Breast epithelium (tissue), 4 donors: ENCODE results near the gene MAF. TPM values are rescaled to one million over a fixed set of nuclear protein-coding genes. Genes with fewer than 3 reads are reported as not detected.

Experiments used
- DNase-seq, 2 donors: peaks; one replicate each; pipeline ENCODE4 v3.0.0-alpha.2; 2019; ENCODE audit warnings: low spot score in 2 of 2
- H3K27ac ChIP-seq, 2 donors: fragments of 200-600 bp; sonication (generic) in 1 of 2; one replicate each; pipeline ENCODE4 v1.5.1; 2016 to 2019; ENCODE audit warnings: mild to moderate bottlenecking in 1 of 2
- H3K27me3 ChIP-seq, 2 donors: fragments of 200-600 bp; sonication (generic) in 1 of 2; one replicate each; pipeline versions ENCODE4 v1.5.1 to v1.6.0; 2017 to 2019; ENCODE audit warnings: control low read depth in 1 of 2, mild to moderate bottlenecking in 1 of 2
- H3K36me3 ChIP-seq: fragments of 200-600 bp; one replicate; pipeline ENCODE4 v1.5.1; 2019
- H3K4me1 ChIP-seq, 2 donors: fragments of 200-600 bp; sonication (generic); one replicate each; pipeline ENCODE4 v1.5.1; 2016 to 2019; ENCODE audit warnings: control low read depth in 1 of 2
- H3K4me3 ChIP-seq, 3 donors: fragments of 200-600 bp; sonication (generic); 1 replicate in 2 of 3; 2 replicates in 1 of 3; pipeline ENCODE4 v1.5.1; 2016 to 2019; ENCODE audit warnings: mild to moderate bottlenecking in 3 of 3, moderate library complexity in 2 of 3
- H3K9me3 ChIP-seq, 2 donors: fragments of 200-600 bp; sonication (generic) in 1 of 2; one replicate each; pipeline ENCODE4 v1.5.1; 2016 to 2019; ENCODE audit warnings: control low read depth in 1 of 2
- POLR2A ChIP-seq: fragments of 450-650 bp; IDR thresholded peaks from one replicate; pipeline ENCODE4 v1.6.1; 2016; ENCODE audit warnings: antibody characterized with exemption, mild to moderate bottlenecking, moderate library complexity
- POLR2AphosphoS5 ChIP-seq, 3 donors: sonication (generic); formaldehyde crosslinking; IDR thresholded peaks; one replicate each; pipeline ENCODE4 v1.6.1; 2017; ENCODE audit warnings: antibody characterized with exemption in 3 of 3
- intact Hi-C: fragments of 100-400 bp; cut with DNase I; formaldehyde crosslinking; loops from one replicate; pipeline ENCODE4 v1.15.1; 2023; ENCODE audit warnings: low total_unique reads
- total RNA-seq, 3 donors: library from RNA; depleted of rRNA; stranded (reverse); fragments of >200 nt; gene quantifications; one replicate each; pipeline ENCODE4 v1.1.0, GENCODE V29; 2016
- TF ChIP-seq, protein P1 (sequence below), 3 donors: fragments of 450-650 bp; IDR thresholded peaks; one replicate each; pipeline ENCODE4 v1.5.1; 2016 to 2017; ENCODE audit warnings: antibody characterized with exemption in 3 of 3, mild to moderate bottlenecking in 3 of 3, moderate library complexity in 3 of 3

The MAF gene
- total RNA-seq, result 10 to 100 TPM; 21.8 to 66.6 (median 37.0) TPM

DNA sequence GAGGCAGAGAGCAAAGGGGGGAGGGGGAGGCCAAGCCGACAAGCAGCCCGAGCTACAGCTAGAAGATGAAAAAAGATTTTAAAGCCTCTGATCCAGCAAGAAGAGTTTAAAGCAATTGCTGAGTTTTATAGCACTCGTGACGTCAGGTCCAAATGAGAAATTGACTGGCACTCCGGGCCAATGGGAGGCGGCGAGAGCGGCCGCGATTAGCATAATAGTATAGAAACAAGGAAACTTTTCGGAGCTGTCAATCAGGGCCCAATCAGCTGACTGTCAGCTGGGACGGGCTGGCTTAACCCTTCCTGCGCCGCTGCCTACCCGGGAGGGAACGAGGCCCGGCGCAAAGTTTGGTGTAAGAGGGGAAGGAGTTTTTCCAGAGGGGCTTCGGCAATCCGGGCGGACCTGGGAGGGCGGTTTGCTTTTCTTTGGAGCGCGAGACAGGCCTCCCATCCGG, at the start of gene MAF:
Gene MAF, minus strand, starts transcription at position 100 of the 454 bp plus-strand sequence. CDS start 835 bp downstream, outside the sequence.
- Histone ChIP-seq H3K4me1 (no peaks in the 10 kb centered on the region), H3K4me3 (peak within 1 kb of the TSS; percentile 68 to 89 (median 79)), H3K27me3 (no peaks in the 10 kb centered on the region), H3K27ac (peak within 1 kb of the TSS; percentile 95 to 98), H3K36me3 (no peaks in the 10 kb centered on the region), H3K9me3 (no peaks in the 10 kb centered on the region)
- TF ChIP-seq, protein P1, sequence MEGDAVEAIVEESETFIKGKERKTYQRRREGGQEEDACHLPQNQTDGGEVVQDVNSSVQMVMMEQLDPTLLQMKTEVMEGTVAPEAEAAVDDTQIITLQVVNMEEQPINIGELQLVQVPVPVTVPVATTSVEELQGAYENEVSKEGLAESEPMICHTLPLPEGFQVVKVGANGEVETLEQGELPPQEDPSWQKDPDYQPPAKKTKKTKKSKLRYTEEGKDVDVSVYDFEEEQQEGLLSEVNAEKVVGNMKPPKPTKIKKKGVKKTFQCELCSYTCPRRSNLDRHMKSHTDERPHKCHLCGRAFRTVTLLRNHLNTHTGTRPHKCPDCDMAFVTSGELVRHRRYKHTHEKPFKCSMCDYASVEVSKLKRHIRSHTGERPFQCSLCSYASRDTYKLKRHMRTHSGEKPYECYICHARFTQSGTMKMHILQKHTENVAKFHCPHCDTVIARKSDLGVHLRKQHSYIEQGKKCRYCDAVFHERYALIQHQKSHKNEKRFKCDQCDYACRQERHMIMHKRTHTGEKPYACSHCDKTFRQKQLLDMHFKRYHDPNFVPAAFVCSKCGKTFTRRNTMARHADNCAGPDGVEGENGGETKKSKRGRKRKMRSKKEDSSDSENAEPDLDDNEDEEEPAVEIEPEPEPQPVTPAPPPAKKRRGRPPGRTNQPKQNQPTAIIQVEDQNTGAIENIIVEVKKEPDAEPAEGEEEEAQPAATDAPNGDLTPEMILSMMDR (IDR thresholded peaks at IDR 0.05), result no peak
- TF ChIP-seq POLR2A (no peak), POLR2AphosphoS5 (IDR thresholded peaks at IDR 0.05) (peak in 2 of 3 donors; percentile 50 to 60)
- DNase-seq, result peak; percentile 82 to 92
- intact Hi-C loops, result loop anchor here (10.0 kb wide), 1 partner anchor 1096 kb away; no protein-coding TSS in a partner anchor

GRCh38 chr16:79648826-79649225, 48.3 kb upstream of the MAF start:
- TF ChIP-seq, protein P1 (IDR thresholded peaks at IDR 0.05), result no peak
- no peak for TF ChIP-seq POLR2A
- TF ChIP-seq POLR2AphosphoS5 (IDR thresholded peaks at IDR 0.05), result no peak
- no peak overlapping the region for H3K27ac ChIP-seq
- H3K4me1 ChIP-seq, result no peaks in the 10 kb centered on the region
- intact Hi-C loops, result no loop called here
- H3K27me3 ChIP-seq, result no peaks in the 10 kb centered on the region
- no peaks in the 10 kb centered on the region for H3K36me3 ChIP-seq
- DNase-seq, result no peak
- H3K4me3 ChIP-seq, result no peak overlapping the region
- H3K9me3 ChIP-seq, result no peaks in the 10 kb centered on the region

GRCh38 chr16:79647586-79647985, 47.0 kb upstream of the MAF start:
- TF ChIP-seq POLR2A (no peak), POLR2AphosphoS5 (IDR thresholded peaks at IDR 0.05) (no peak)
- TF ChIP-seq, protein P1 (IDR thresholded peaks at IDR 0.05), result no peak
- Histone ChIP-seq H3K36me3 (no peaks in the 10 kb centered on the region), H3K9me3 (no peaks in the 10 kb centered on the region), H3K27me3 (no peaks in the 10 kb centered on the region), H3K4me1 (no peaks in the 10 kb centered on the region), H3K4me3 (no peak overlapping the region), H3K27ac (no peak overlapping the region)
- no peak for DNase-seq
- intact Hi-C loops, result no loop called here

DNA sequence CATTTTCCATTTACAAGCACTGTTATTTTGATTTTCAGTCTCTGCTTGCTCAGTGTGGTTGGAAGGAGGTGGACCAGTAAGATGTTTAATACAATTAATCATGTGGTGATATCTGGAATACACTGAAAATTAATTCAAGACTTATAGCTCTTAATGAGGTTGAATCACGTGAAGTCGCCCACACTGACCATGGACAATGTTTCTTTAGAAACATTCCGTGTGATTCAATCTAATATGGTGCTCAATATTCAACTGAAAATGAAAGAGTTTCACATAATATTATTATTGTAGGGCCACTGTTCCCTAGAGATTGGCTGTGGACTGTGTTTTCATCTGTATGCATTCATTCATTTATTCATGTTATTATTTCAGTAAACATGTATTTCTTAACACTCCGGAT, 45.2 kb upstream of the MAF start:
- Histone ChIP-seq H3K27ac (no peak overlapping the region), H3K4me1 (no peaks in the 10 kb centered on the region), H3K27me3 (no peaks in the 10 kb centered on the region), H3K4me3 (no peak overlapping the region), H3K9me3 (no peaks in the 10 kb centered on the region), H3K36me3 (no peaks in the 10 kb centered on the region)
- intact Hi-C loops, result no loop called here
- no peak for DNase-seq
- TF ChIP-seq, protein P1 (IDR thresholded peaks at IDR 0.05), result no peak
- TF ChIP-seq POLR2A (no peak), POLR2AphosphoS5 (IDR thresholded peaks at IDR 0.05) (no peak)

GRCh38 chr16:79644971-79645667, 44.6 kb upstream of the MAF start:
- Histone ChIP-seq H3K27me3 (no peaks in the 10 kb centered on the region), H3K27ac (no peak overlapping the region), H3K4me1 (no peaks in the 10 kb centered on the region), H3K4me3 (no peak overlapping the region), H3K9me3 (no peaks in the 10 kb centered on the region), H3K36me3 (no peaks in the 10 kb centered on the region)
- no peak for DNase-seq
- TF ChIP-seq POLR2A (no peak), POLR2AphosphoS5 (IDR thresholded peaks at IDR 0.05) (no peak)
- TF ChIP-seq, protein P1 (IDR thresholded peaks at IDR 0.05), result no peak
- intact Hi-C loops, result no loop called here
